HepG2 (cell line): ENCODE results near the gene SH2D3C. TPM values are rescaled to one million over a fixed set of nuclear protein-coding genes. Genes with fewer than 3 reads are reported as not detected.

ENCODE experiments used
- ATAC-seq: fragments of 200-7000 bp; cut with Tn5 transposase; 3 replicates; pipeline ENCODE4 v1.9.1; 2020; ENCODE audit warnings: mild to moderate bottlenecking, moderate library complexity
- BruUV-seq: library from RNA; stranded (reverse); fragments of 400-500 nt; replicated peaks from 2 replicates; lab custom pipeline; 2021; lab: Mats Ljungman, UMichigan
- CTCF ChIA-PET: fragments of 300-600 bp; formaldehyde crosslinking; extraction: SDS; loops from one replicate; lab custom pipeline; 2021; ENCODE audit warnings: low total read pairs, inconsistent platforms, low intra/inter-chr PET ratio; lab: Yijun Ruan, JAX
- POLR2A ChIA-PET: fragments of 350-600 bp; sonication (Branson Sonifier 250); formaldehyde crosslinking; loops from one replicate; lab custom pipeline; 2020; ENCODE audit warnings: antibody characterized with exemption, inconsistent platforms; lab: Yijun Ruan, JAX
- DNase-seq: peaks from one replicate; pipeline ENCODE4 v3.0.0-alpha.2; 2015; ENCODE audit warnings: low spot score
- FAIRE-seq: peaks from 3 replicates; lab custom pipeline; 2011; peaks lifted over from hg19 to GRCh38; lab: Jason Lieb, UNC
- H2AFZ ChIP-seq: one replicate; pipeline ENCODE4 v1.6.1; 2011; ENCODE audit warnings: low read length, inconsistent platforms
- H3K27ac ChIP-seq: fragments of 300-600 bp; 3 replicates; pipeline ENCODE4 v1.8.0; 2011; ENCODE audit warnings: mixed run types, mild to moderate bottlenecking, mixed read lengths, low read length, inconsistent platforms; ENCODE audit not compliant: insufficient read depth; ENCODE audit errors: extremely low read length
- H3K27me3 ChIP-seq, 2 experiments: fragments of 200-600 bp in 1 of 2; 2 replicates in 1 of 2; 3 replicates in 1 of 2; pipeline versions ENCODE4 v1.6.0 to v1.8.0; 2011; ENCODE audit warnings: low read length in 2 of 2, mild to moderate bottlenecking in 2 of 2, moderate library complexity in 2 of 2, inconsistent platforms in 1 of 2; ENCODE audit not compliant: insufficient read depth in 2 of 2, control insufficient read depth in 1 of 2
- H3K36me3 ChIP-seq, 2 experiments: fragments of 200-600 bp in 1 of 2; replicated peaks in 1 of 2; 2 replicates in 1 of 2; 3 replicates in 1 of 2; pipeline versions ENCODE4 v1.5.1 to v1.8.0; 2011; ENCODE audit warnings: low read length in 2 of 2, inconsistent platforms in 1 of 2; ENCODE audit not compliant: insufficient read depth in 2 of 2, control insufficient read depth in 1 of 2
- H3K4me1 ChIP-seq: 2 replicates; pipeline ENCODE4 v1.5.1; 2012; ENCODE audit warnings: low read length, inconsistent platforms; ENCODE audit not compliant: insufficient read depth
- H3K4me2 ChIP-seq: 2 replicates; pipeline ENCODE4 v1.6.0; 2011; ENCODE audit warnings: low read depth, low read length, inconsistent platforms
- H3K4me3 ChIP-seq, 3 experiments: fragments of 200-600 bp in 1 of 3; sonication (generic), shearing (Covaris generic) in 1 of 3; replicated peaks in 1 of 3; 2 replicates each; pipeline ENCODE4 v1.5.1; 2011 to 2016; ENCODE audit warnings: low read length in 3 of 3, inconsistent platforms in 2 of 3, low read depth in 2 of 3, mild to moderate bottlenecking in 2 of 3, control low read depth in 1 of 3, mixed read lengths in 1 of 3; ENCODE audit not compliant: insufficient read depth in 1 of 3
- H3K79me2 ChIP-seq: one replicate; pipeline ENCODE4 v1.6.1; 2011; ENCODE audit warnings: low read length, inconsistent platforms; ENCODE audit not compliant: insufficient read depth
- H3K9ac ChIP-seq: 2 replicates; pipeline ENCODE4 v1.6.0; 2011; ENCODE audit warnings: mild to moderate bottlenecking, low read depth, low read length, inconsistent platforms; ENCODE audit not compliant: insufficient read depth
- H3K9me3 ChIP-seq: 2 replicates; pipeline ENCODE4 v1.5.1; 2012; ENCODE audit warnings: mild to moderate bottlenecking, low read length
- H4K20me1 ChIP-seq: 2 replicates; pipeline ENCODE4 v1.6.0; 2011; ENCODE audit warnings: inconsistent platforms, mild to moderate bottlenecking, low read length, moderate library complexity; ENCODE audit not compliant: insufficient read depth
- ARID4A ChIP-seq: sonication (generic); formaldehyde crosslinking; IDR thresholded peaks from 2 replicates; pipeline ENCODE4 v1.5.0; 2020; ENCODE audit warnings: mild to moderate bottlenecking, missing genetic modification reagents, borderline replicate concordance
- JDP2 ChIP-seq: sonication (generic); formaldehyde crosslinking; IDR thresholded peaks from 2 replicates; pipeline ENCODE4 v1.8.1; 2022; ENCODE audit warnings: missing genetic modification reagents, borderline replicate concordance
- SRSF1 ChIP-seq: fragments of 200-400 bp; formaldehyde crosslinking; optimal IDR thresholded peaks from 2 replicates; pipeline ENCODE3; 2017; ENCODE audit warnings: mild to moderate bottlenecking, low read depth, low read length, moderate library complexity
- TEAD3 ChIP-seq: optimal IDR thresholded peaks from 2 replicates; pipeline ENCODE3; 2016; ENCODE audit warnings: borderline replicate concordance
- ZNF382 ChIP-seq: sonication (generic); formaldehyde crosslinking; IDR thresholded peaks from 2 replicates; pipeline ENCODE4 v1.5.0; 2020; ENCODE audit warnings: missing genetic modification reagents, mild to moderate bottlenecking, borderline replicate concordance
- ZNF704 ChIP-seq: sonication (generic); formaldehyde crosslinking; IDR thresholded peaks from 2 replicates; pipeline ENCODE4 v1.8.1; 2023; ENCODE audit warnings: mild to moderate bottlenecking, inconsistent platforms, moderate library complexity, missing genetic modification reagents, borderline replicate concordance
- ZNF766 ChIP-seq: sonication (generic); formaldehyde crosslinking; IDR thresholded peaks from 2 replicates; pipeline ENCODE4 v1.5.0; 2020; ENCODE audit warnings: missing genetic modification reagents, borderline replicate concordance
- ZNF788 ChIP-seq: sonication (generic); formaldehyde crosslinking; IDR thresholded peaks from 2 replicates; pipeline ENCODE4 v1.5.0; 2020; ENCODE audit warnings: mild to moderate bottlenecking, missing genetic modification reagents, borderline replicate concordance
- WGBS: methylation state at CpG from one replicate; pipeline ENCODE4 v1.1.6; 2017; ENCODE audit warnings: low lambda C conversion rate; 5-methylcytosine and 5-hydroxymethylcytosine counted together
- in situ Hi-C: cut with HindIII; loops from 2 replicates; pipeline ENCODE4 v1.10.0; 2017; ENCODE audit warnings: low pct_unique_long_range_greater_than_20kb; ENCODE audit not compliant: extremely low pct_ligation_motif_present
- intact Hi-C: fragments of 100-400 bp; cut with micrococcal nuclease; formaldehyde crosslinking; loops from one replicate; pipeline ENCODE4 v1.10.0; 2022; ENCODE audit not compliant: unreplicated experiment
- polyA plus RNA-seq, 8 experiments: library from polyadenylated mRNA; depleted of rRNA in 3 of 8; stranded (reverse) in 7 of 8; unstranded in 1 of 8; fragments of >200 nt; fragmentation: Illumina TruSeq in 4 of 8; extraction: Trizol in 4 of 8; gene quantifications; 2 replicates each; pipeline versions ENCODE4 v1.2.1 to v1.2.3, GENCODE V29; 2011 to 2016; ENCODE audit warnings: low read depth in 4 of 8, missing spikeins in 1 of 8, mixed read lengths in 1 of 8; ENCODE audit not compliant: insufficient read depth in 1 of 8
- total RNA-seq, 5 experiments: library from RNA; depleted of rRNA; stranded (reverse); fragments of >200 nt; fragmentation: Illumina TruSeq; extraction: Trizol; gene quantifications; 2 replicates each; pipeline ENCODE4 v1.2.3, GENCODE V29; 2016; ENCODE audit warnings: low read depth in 1 of 5

Gene SH2D3C
- total and polyA plus RNA-seq, 2 of the 13 experiments (the other 11 are each of a cell fraction or from before 2014, with no cell fraction given), result not detected

- no peak overlapping the region for H3K27ac ChIP-seq
- no peaks in the 10 kb centered on the region for H3K79me2 ChIP-seq
- intact Hi-C loops, result no loop called here
- H3K9me3 ChIP-seq, result no peaks in the 10 kb centered on the region
- BruUV-seq, result no TSS peak
- FAIRE-seq (no peak), DNase-seq (no peak), ATAC-seq (no peak)
- H3K36me3 ChIP-seq, result 0 out of 5 replicates have a peak, but pooled peaks cover 1 to 5% of the 10 kb centered on the region in 2 experiments
- no peaks in the 10 kb centered on the region for H4K20me1 ChIP-seq
- no peak overlapping the region for H2AFZ ChIP-seq
- H3K9ac ChIP-seq, result no peak overlapping the region
- TF ChIP-seq ARID4A (CRISPR knock-in tag), result no peak
- TF ChIP-seq SRSF1, result no peak
- TF ChIP-seq ZNF788, result no peak
- TF ChIP-seq JDP2 (CRISPR knock-in tag), result no peak
- TF ChIP-seq TEAD3 (CRISPR knock-in tag), result no peak
- no peak for TF ChIP-seq ZNF766 (CRISPR knock-in tag)
- TF ChIP-seq ZNF704 (CRISPR knock-in tag), result no peak
- no peak for TF ChIP-seq ZNF382 (CRISPR knock-in tag)
- in situ Hi-C loops, result no loop called here
- ChIA-PET POLR2A (interaction anchor here (1.2 to 1.3 kb wide), 2 partner anchors 10 to 16 kb away, joined by 4 read pairs; no protein-coding TSS in a partner anchor), CTCF (no interaction called here)
- no peak overlapping the region for H3K4me2 ChIP-seq
- H3K27me3 ChIP-seq, result no peaks in the 10 kb centered on the region
- no peak overlapping the region for H3K4me3 ChIP-seq
- 84% methylated on average over 11 of the region's 11 CpGs for WGBS
- peaks cover 8% of the 10 kb centered on the region for H3K4me1 ChIP-seq
Measured at GRCh38 chr9:127818574-127818973, 40.1 kb upstream of the SH2D3C start.
